HEK293T (cell line): ENCODE measurements around the gene CDK5RAP3.

Experiments
- CTCF ChIA-PET: fragments of 350-600 bp; formaldehyde crosslinking; extraction: SDS; loops from one replicate; lab custom pipeline; 2021; ENCODE audit warnings: antibody characterized with exemption, inconsistent platforms; lab: Yijun Ruan, JAX
- POLR2A ChIA-PET: fragments of 350-600 bp; formaldehyde crosslinking; extraction: SDS; loops from one replicate; lab custom pipeline; 2020; ENCODE audit warnings: antibody characterized with exemption, inconsistent platforms; lab: Yijun Ruan, JAX
- DNase-seq: peaks from one replicate; pipeline ENCODE4 v3.0.0; 2012; ENCODE audit warnings: mixed read lengths; ENCODE audit errors: extremely low spot score
- ARNT ChIP-seq: fragments of 450-650 bp; IDR thresholded peaks from 2 replicates; pipeline ENCODE4 v1.6.1; 2017; ENCODE audit warnings: mild to moderate bottlenecking
- BHLHE40 ChIP-seq: fragments of 450-650 bp; IDR thresholded peaks from 2 replicates; pipeline ENCODE4 v1.6.1; 2016; ENCODE audit warnings: mild to moderate bottlenecking, moderate library complexity, borderline replicate concordance
- CTBP1 ChIP-seq: fragments of 450-650 bp; IDR thresholded peaks from 2 replicates; pipeline ENCODE4 v1.6.1; 2016; ENCODE audit warnings: borderline replicate concordance
- ELF4 ChIP-seq: fragments of 450-650 bp; IDR thresholded peaks from 2 replicates; pipeline ENCODE4 v1.6.1; 2017; ENCODE audit warnings: antibody characterized with exemption
- FOXA1 ChIP-seq: fragments of 450-650 bp; IDR thresholded peaks from 2 replicates; pipeline ENCODE4 v1.6.1; 2016; ENCODE audit warnings: mild to moderate bottlenecking
- FOXK2 ChIP-seq: fragments of 450-650 bp; IDR thresholded peaks from 2 replicates; pipeline ENCODE4 v1.6.1; 2016; ENCODE audit warnings: mild to moderate bottlenecking
- FOXM1 ChIP-seq: fragments of 450-650 bp; IDR thresholded peaks from 2 replicates; pipeline ENCODE4 v1.6.1; 2017; ENCODE audit warnings: mild to moderate bottlenecking, borderline replicate concordance
- HDGF ChIP-seq: fragments of 450-650 bp; IDR thresholded peaks from 2 replicates; pipeline ENCODE4 v1.6.1; 2017; ENCODE audit warnings: antibody characterized with exemption, borderline replicate concordance
- L3MBTL2 ChIP-seq: fragments of 450-650 bp; conservative IDR thresholded peaks from 2 replicates; pipeline ENCODE4 v1.6.1; 2016; ENCODE audit warnings: mild to moderate bottlenecking
- LEF1 ChIP-seq: fragments of 450-650 bp; IDR thresholded peaks from 2 replicates; pipeline ENCODE4 v1.6.1; 2017; ENCODE audit warnings: mild to moderate bottlenecking, borderline replicate concordance
- NFRKB ChIP-seq: fragments of 450-650 bp; IDR thresholded peaks from 2 replicates; pipeline ENCODE4 v1.6.1; 2016; ENCODE audit warnings: mild to moderate bottlenecking, moderate library complexity
- PKNOX1 ChIP-seq: fragments of 450-650 bp; IDR thresholded peaks from 2 replicates; pipeline ENCODE4 v1.6.1; 2016
- SP1 ChIP-seq: fragments of 450-650 bp; IDR thresholded peaks from 2 replicates; pipeline ENCODE4 v1.6.1; 2017
- SUZ12 ChIP-seq: fragments of 450-650 bp; IDR thresholded peaks from 2 replicates; pipeline ENCODE4 v1.6.1; 2016; ENCODE audit warnings: mild to moderate bottlenecking
- TARDBP ChIP-seq: fragments of 450-650 bp; IDR thresholded peaks from 2 replicates; pipeline ENCODE4 v1.6.1; 2016
- ZNF384 ChIP-seq: fragments of 450-650 bp; IDR thresholded peaks from 2 replicates; pipeline ENCODE4 v1.6.1; 2016

CDK5RAP3 gene

GRCh38 chr17:48021934-48022333 is 51.0 kb downstream of the CDK5RAP3 start:
- no peak for TF ChIP-seq SP1
- TF ChIP-seq PKNOX1: no peak
- TF ChIP-seq FOXK2: no peak
- TF ChIP-seq FOXM1: no peak
- TF ChIP-seq BHLHE40: no peak
- no peak for TF ChIP-seq TARDBP
- TF ChIP-seq HDGF: no peak
- TF ChIP-seq ZNF384: no peak
- no peak for TF ChIP-seq ARNT
- no peak for TF ChIP-seq CTBP1
- TF ChIP-seq SUZ12: no peak
- TF ChIP-seq NFRKB: no peak
- no peak for TF ChIP-seq FOXA1
- TF ChIP-seq LEF1: no peak
- TF ChIP-seq ELF4: no peak
- TF ChIP-seq L3MBTL2: no peak
- DNase-seq: no peak
- ChIA-PET CTCF (interaction anchor here (0.7 to 2.3 kb wide), 4 partner anchors 11 to 1125 kb away, joined by 6 to 10 read pairs (median 7); no protein-coding TSS in a partner anchor), POLR2A (interaction anchor here (0.9 to 2.7 kb wide), 2 partner anchors 51 to 86 kb away, joined by 3 to 11 read pairs; partner anchors contain the start of genes CDK5RAP3 and SNX11)

GRCh38 chr17:48022901-48023300 is 52.0 kb downstream of the CDK5RAP3 start:
- no peak for DNase-seq
- no peak for TF ChIP-seq CTBP1
- no peak for TF ChIP-seq LEF1
- no peak for TF ChIP-seq BHLHE40
- no peak for TF ChIP-seq ARNT
- TF ChIP-seq ELF4: no peak
- TF ChIP-seq PKNOX1: no peak
- no peak for TF ChIP-seq NFRKB
- no peak for TF ChIP-seq SUZ12
- no peak for TF ChIP-seq TARDBP
- no peak for TF ChIP-seq SP1
- no peak for TF ChIP-seq FOXA1
- no peak for TF ChIP-seq ZNF384
- ChIA-PET CTCF (no interaction called here), POLR2A (interaction anchor here (1.2 to 2.7 kb wide), 2 partner anchors 52 to 82 kb away, joined by 3 to 11 read pairs; partner anchors contain the start of genes CDK5RAP3 and PNPO)

- no peak for DNase-seq
- peak; percentile 94 for TF ChIP-seq PKNOX1
- TF ChIP-seq CTBP1: no peak
- ChIA-PET POLR2A (interaction anchor here (1.2 kb wide), 1 partner anchor 82 kb away, joined by 3 read pairs; the partner anchor contains the start of gene PNPO), CTCF (no interaction called here)
Observed at GRCh38 chr17:48023400-48024148, 52.7 kb downstream of the CDK5RAP3 start.

- POLR2A ChIA-PET: interaction anchor here (0.6 to 7.9 kb wide), 5 partner anchors 22 to 83 kb away, joined by 3 to 121 read pairs (median 4); partner anchors contain the start of genes CBX1, NFE2L1 and PNPO
- CTCF ChIA-PET: interaction anchor here (0.6 to 3.5 kb wide), 12 partner anchors 14 to 123 kb away, joined by 3 to 27 read pairs (median 8); no protein-coding TSS in a partner anchor
- no peak for TF ChIP-seq PKNOX1
- no peak for TF ChIP-seq LEF1
- no peak for TF ChIP-seq BHLHE40
- TF ChIP-seq L3MBTL2: no peak; the same call in 1 of the 2 replicates
- TF ChIP-seq ZNF384: no peak
- no peak for TF ChIP-seq ARNT
- TF ChIP-seq FOXK2: no peak
- TF ChIP-seq NFRKB: no peak
- no peak for TF ChIP-seq FOXM1
- TF ChIP-seq SP1: no peak
- TF ChIP-seq CTBP1: no peak
- TF ChIP-seq FOXA1: no peak
- TF ChIP-seq TARDBP: no peak
- no peak for TF ChIP-seq ELF4
- no peak for TF ChIP-seq SUZ12
- TF ChIP-seq HDGF: no peak
- DNase-seq: no peak
Observed at GRCh38 chr17:48024149-48025039, 53.5 kb downstream of the CDK5RAP3 start.
